SK-N-SH (cell line): Measurements from ENCODE around the gene CTXN3. TPM values are rescaled to one million over a fixed set of nuclear protein-coding genes. Genes with fewer than 3 reads are reported as not detected.

Source experiments
- CTCF ChIA-PET: fragments of 300-600, 350-600 bp; formaldehyde crosslinking; extraction: SDS; loops from one replicate; lab custom pipeline; 2021; lab: Yijun Ruan, JAX
- POLR2A ChIA-PET: fragments of 350-600 bp; sonication (Branson Sonifier 250); formaldehyde crosslinking; extraction: SDS; loops from one replicate; lab custom pipeline; 2020; ENCODE audit warnings: antibody characterized with exemption, inconsistent platforms; lab: Yijun Ruan, JAX
- DNase-seq: peaks from one replicate; pipeline ENCODE4 v3.0.0; 2012
- H2AFZ ChIP-seq: fragments of 200-600 bp; sonication (generic); 2 replicates; pipeline ENCODE4 v1.8.1; 2016; ENCODE audit warnings: antibody characterized with exemption, mild to moderate bottlenecking, low read depth
- H3F3A ChIP-seq: fragments of 200-600 bp; sonication (generic); replicated peaks from 2 replicates; pipeline ENCODE3; 2016; ENCODE audit warnings: antibody characterized with exemption, mild to moderate bottlenecking; ENCODE audit not compliant: insufficient read depth
- H3K27ac ChIP-seq, 2 experiments: fragments of 200-500 bp in 1 of 2; fragments of 200-600 bp in 1 of 2; sonication (Bioruptor generic) in 1 of 2; sonication (generic), shearing (Covaris generic) in 1 of 2; 2 replicates each; pipeline versions ENCODE4 v1.5.1 to v1.6.1; 2014 to 2016; ENCODE audit warnings: low read depth in 2 of 2, inconsistent platforms in 1 of 2, low read length in 1 of 2, mild to moderate bottlenecking in 1 of 2, mixed read lengths in 1 of 2
- H3K27me3 ChIP-seq: fragments of 200-600 bp; sonication (generic), shearing (Covaris generic); 2 replicates; pipeline ENCODE4 v1.6.1; 2016; ENCODE audit warnings: mixed run types; ENCODE audit not compliant: insufficient read depth
- H3K36me3 ChIP-seq, 2 experiments: fragments of 200-500 bp in 1 of 2; fragments of 200-600 bp in 1 of 2; sonication (Bioruptor generic) in 1 of 2; sonication (generic) in 1 of 2; replicated peaks in 1 of 2; 2 replicates each; pipeline versions ENCODE3 to v1.5.1; 2014 to 2016; ENCODE audit warnings: low read length in 1 of 2, mild to moderate bottlenecking in 1 of 2; ENCODE audit not compliant: insufficient read depth in 2 of 2, control insufficient read depth in 1 of 2
- H3K4me1 ChIP-seq, 2 experiments: fragments of 200-500 bp in 1 of 2; fragments of 200-600 bp in 1 of 2; sonication (Bioruptor generic) in 1 of 2; sonication (generic), shearing (Covaris generic) in 1 of 2; 2 replicates each; pipeline versions ENCODE4 v1.5.1 to v1.6.1; 2014 to 2016; ENCODE audit warnings: low read depth in 1 of 2, low read length in 1 of 2, mixed run types in 1 of 2; ENCODE audit not compliant: insufficient read depth in 2 of 2, control insufficient read depth in 1 of 2
- H3K4me2 ChIP-seq: fragments of 200-600 bp; sonication (generic), shearing (Covaris generic); 2 replicates; pipeline ENCODE4 v1.6.1; 2017; ENCODE audit warnings: mixed run types
- H3K4me3 ChIP-seq, 2 experiments: fragments of 200-500 bp in 1 of 2; fragments of 200-600 bp in 1 of 2; sonication (Bioruptor generic) in 1 of 2; sonication (generic), shearing (Covaris generic) in 1 of 2; 2 replicates each; pipeline versions ENCODE4 v1.5.1 to v1.8.1; 2014 to 2016; ENCODE audit warnings: low read depth in 2 of 2, inconsistent platforms in 1 of 2, low read length in 1 of 2, mild to moderate bottlenecking in 1 of 2, mixed read lengths in 1 of 2, moderate library complexity in 1 of 2
- H3K79me2 ChIP-seq: fragments of 200-600 bp; sonication (generic); 2 replicates; pipeline ENCODE4 v1.8.1; 2017; ENCODE audit warnings: mild to moderate bottlenecking; ENCODE audit not compliant: insufficient read depth
- H3K9ac ChIP-seq: fragments of 200-600 bp; sonication (generic); 2 replicates; pipeline ENCODE4 v1.6.1; 2017; ENCODE audit warnings: mixed run types
- H3K9me2 ChIP-seq: fragments of 200-600 bp; sonication (generic); 2 replicates; pipeline ENCODE4 v1.6.1; 2017; ENCODE audit warnings: mixed run types
- H3K9me3 ChIP-seq: fragments of 200-600 bp; sonication (generic); 2 replicates; pipeline ENCODE4 v1.6.1; 2017; ENCODE audit warnings: mixed run types, mild to moderate bottlenecking, moderate library complexity
- H4K20me1 ChIP-seq: fragments of 200-600 bp; sonication (generic); 2 replicates; pipeline ENCODE4 v1.6.1; 2017; ENCODE audit warnings: mild to moderate bottlenecking, mixed run types; ENCODE audit not compliant: insufficient read depth
- FOSL2 ChIP-seq: IDR thresholded peaks from 2 replicates; pipeline ENCODE4 v1.4.0; 2012; ENCODE audit warnings: low read depth, mild to moderate bottlenecking, moderate library complexity, borderline replicate concordance
- MAX ChIP-seq: IDR thresholded peaks from 2 replicates; pipeline ENCODE4 v1.4.0; 2012; ENCODE audit warnings: low read depth
- MXI1 ChIP-seq: IDR thresholded peaks from 2 replicates; pipeline ENCODE4 v1.6.1; 2012; ENCODE audit warnings: mild to moderate bottlenecking, low read depth, low read length, improper control_type of control experiment
- NFIC ChIP-seq: IDR thresholded peaks from 2 replicates; pipeline ENCODE4 v1.4.0; 2012; ENCODE audit warnings: borderline replicate concordance
- RCOR1 ChIP-seq: fragments of 150-350 bp; IDR thresholded peaks from 2 replicates; pipeline ENCODE4 v1.6.1; 2017; ENCODE audit warnings: antibody characterized with exemption, low read length
- REST ChIP-seq: IDR thresholded peaks from 2 replicates; pipeline ENCODE4 v1.6.1; 2012; ENCODE audit warnings: mild to moderate bottlenecking, low read depth, low read length, moderate library complexity
- TAF1 ChIP-seq: IDR thresholded peaks from 2 replicates; pipeline ENCODE4 v1.6.1; 2012; ENCODE audit warnings: low read depth, mild to moderate bottlenecking, low read length, moderate library complexity, borderline replicate concordance
- USF1 ChIP-seq: IDR thresholded peaks from 2 replicates; pipeline ENCODE4 v1.4.0; 2012; ENCODE audit warnings: low read depth, borderline replicate concordance
- YY1 ChIP-seq: IDR thresholded peaks from 2 replicates; pipeline ENCODE4 v1.4.0; 2012; ENCODE audit warnings: low read depth, mild to moderate bottlenecking
- WGBS: methylation state at CpG from one replicate; pipeline ENCODE4 v1.1.6; 2017; ENCODE audit warnings: low lambda C conversion rate; 5-methylcytosine and 5-hydroxymethylcytosine counted together
- polyA plus RNA-seq, 3 experiments: library from polyadenylated mRNA; depleted of rRNA; stranded (reverse); fragments of >200 nt; gene quantifications; 2 replicates each; pipeline ENCODE4 v1.2.3, GENCODE V29; 2012
- TF ChIP-seq, protein P1 (sequence below): fragments of 150-350 bp; IDR thresholded peaks from 2 replicates; pipeline ENCODE4 v1.6.1; 2017; ENCODE audit warnings: antibody characterized with exemption, low read length, low read depth, borderline replicate concordance

Gene CTXN3
- polyA plus RNA-seq, 1 of the 3 experiments (the other 2 are of a cell fraction): not detected

GRCh38 chr5:127619908-127620479 is 28.9 kb upstream of the CTXN3 start:
- Histone ChIP-seq H3K9me3 (no peaks in the 10 kb centered on the region), H3K9ac (no peak overlapping the region), H3K27me3 (no peaks in the 10 kb centered on the region), H3K4me2 (no peak overlapping the region), H3K4me1 (no peaks in the 10 kb centered on the region), H3K27ac (no peak overlapping the region), H3K9me2 (no peaks in the 10 kb centered on the region), H2AFZ (no peak overlapping the region), H3K4me3 (no peak overlapping the region), H3F3A (no peaks in the 10 kb centered on the region), H3K79me2 (no peaks in the 10 kb centered on the region), H4K20me1 (no peaks in the 10 kb centered on the region), H3K36me3 (no peaks in the 10 kb centered on the region)
- no peak for DNase-seq
- ChIA-PET POLR2A (no interaction called here), CTCF (no interaction called here)
- TF ChIP-seq REST (no peak), MAX (no peak), YY1 (no peak), FOSL2 (no peak), TAF1 (no peak), MXI1 (no peak)
- WGBS: 33% methylated on average over 5 of the region's 5 CpGs

GRCh38 chr5:127621601-127622325 is 27.1 kb upstream of the CTXN3 start:
- 18% methylated on average over 4 of the region's 4 CpGs for WGBS
- Histone ChIP-seq H3K9me3 (no peaks in the 10 kb centered on the region), H3K4me1 (no peaks in the 10 kb centered on the region), H3K36me3 (no peaks in the 10 kb centered on the region), H3K9ac (no peak overlapping the region), H3K27me3 (no peaks in the 10 kb centered on the region; the same call in 1 of the 2 replicates), H3F3A (no peaks in the 10 kb centered on the region), H4K20me1 (no peaks in the 10 kb centered on the region), H2AFZ (no peak overlapping the region), H3K79me2 (no peaks in the 10 kb centered on the region), H3K9me2 (no peaks in the 10 kb centered on the region), H3K4me2 (no peak overlapping the region), H3K27ac (no peak overlapping the region), H3K4me3 (no peak overlapping the region)
- DNase-seq: no peak
- no peak for TF ChIP-seq USF1
- no peak for TF ChIP-seq RCOR1
- no peak for TF ChIP-seq TAF1
- no peak for TF ChIP-seq NFIC
- TF ChIP-seq, protein P1, sequence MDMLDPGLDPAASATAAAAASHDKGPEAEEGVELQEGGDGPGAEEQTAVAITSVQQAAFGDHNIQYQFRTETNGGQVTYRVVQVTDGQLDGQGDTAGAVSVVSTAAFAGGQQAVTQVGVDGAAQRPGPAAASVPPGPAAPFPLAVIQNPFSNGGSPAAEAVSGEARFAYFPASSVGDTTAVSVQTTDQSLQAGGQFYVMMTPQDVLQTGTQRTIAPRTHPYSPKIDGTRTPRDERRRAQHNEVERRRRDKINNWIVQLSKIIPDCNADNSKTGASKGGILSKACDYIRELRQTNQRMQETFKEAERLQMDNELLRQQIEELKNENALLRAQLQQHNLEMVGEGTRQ: no peak
- POLR2A ChIA-PET: no interaction called here
- CTCF ChIA-PET: interaction anchor here (1.6 kb wide), 1 partner anchor 129 kb away, joined by 4 read pairs; no protein-coding TSS in a partner anchor
